HCT116 (cell line): Measurements from ENCODE around the gene ATP6V1G2. TPM values are rescaled to one million over a fixed set of nuclear protein-coding genes. Genes with fewer than 3 reads are reported as not detected.

Experiments used
- ATAC-seq: fragments of 200-7000 bp; cut with Tn5 transposase; 2 replicates; pipeline ENCODE4 v1.9.1; 2020; ENCODE audit warnings: mild to moderate bottlenecking, moderate library complexity
- BruUV-seq: library from RNA; stranded (reverse); fragments of 400-500 nt; replicated peaks from 2 replicates; lab custom pipeline; 2021; lab: Mats Ljungman, UMichigan
- CTCF ChIA-PET: fragments of 300-600 bp; sonication (Branson Sonifier 250); formaldehyde crosslinking; loops from one replicate; lab custom pipeline; 2021; ENCODE audit warnings: antibody characterized with exemption; lab: Charles Lee
- POLR2A ChIA-PET: fragments of 300-600, 350-600 bp; sonication (Branson Sonifier 250); formaldehyde crosslinking; loops from one replicate; lab custom pipeline; 2021; ENCODE audit warnings: antibody characterized with exemption; lab: Charles Lee
- RAD21 ChIA-PET, 2 experiments: fragments of 300-600 bp; sonication (Branson Sonifier 250); formaldehyde crosslinking; loops; one replicate each; lab custom pipeline; 2023; ENCODE audit warnings: low total read pairs in 2 of 2; ENCODE audit not compliant: uncharacterized antibody in 2 of 2, unreplicated experiment in 2 of 2, low non-redundant PET in 1 of 2; lab: Charles Lee
- DNase-seq: peaks from one replicate; pipeline ENCODE4 v3.0.0-alpha.2; 2010; ENCODE audit warnings: low read depth, low spot score
- H2AFZ ChIP-seq: fragments of 200-600 bp; shearing (Covaris generic), sonication (generic); 2 replicates; pipeline ENCODE4 v1.6.1; 2017; ENCODE audit warnings: low read depth, mixed run types, mixed read lengths, antibody characterized with exemption, low read length; ENCODE audit not compliant: poor library complexity, severe bottlenecking
- H3K27ac ChIP-seq: 2 replicates; pipeline ENCODE4 v1.5.1; 2012; ENCODE audit warnings: low read depth, low read length
- H3K27me3 ChIP-seq: fragments of 200-600 bp; sonication (generic); 2 replicates; pipeline ENCODE4 v1.6.1; 2016; ENCODE audit warnings: mixed run types, low read length, mixed read lengths; ENCODE audit not compliant: insufficient read depth
- H3K36me3 ChIP-seq, 2 experiments: fragments of 200-500 bp in 1 of 2; fragments of 200-600 bp in 1 of 2; sonication (Bioruptor generic) in 1 of 2; sonication (generic) in 1 of 2; 2 replicates each; pipeline versions ENCODE4 v1.5.1 to v1.6.1; 2014 to 2016; ENCODE audit warnings: low read length in 2 of 2, inconsistent platforms in 1 of 2, mixed read lengths in 1 of 2, mixed run types in 1 of 2; ENCODE audit not compliant: insufficient read depth in 2 of 2, control insufficient read depth in 1 of 2
- H3K4me1 ChIP-seq, 2 experiments: fragments of 200-600 bp in 1 of 2; sonication (generic) in 1 of 2; 2 replicates each; pipeline versions ENCODE4 v1.5.1 to v1.6.1; 2012 to 2017; ENCODE audit warnings: low read length in 2 of 2, inconsistent platforms in 1 of 2, mild to moderate bottlenecking in 1 of 2, mixed read lengths in 1 of 2, mixed run types in 1 of 2, moderate library complexity in 1 of 2; ENCODE audit not compliant: insufficient read depth in 2 of 2, control insufficient read depth in 1 of 2
- H3K4me2 ChIP-seq: fragments of 200-600 bp; sonication (generic); 2 replicates; pipeline ENCODE4 v1.6.1; 2017; ENCODE audit warnings: mixed run types, low read length, mixed read lengths
- H3K4me3 ChIP-seq, 2 experiments: fragments of 200-600 bp in 1 of 2; sonication (generic) in 1 of 2; replicated peaks in 1 of 2; 2 replicates each; pipeline ENCODE4 v1.5.1; 2011 to 2016; ENCODE audit warnings: low read length in 2 of 2, control low read depth in 1 of 2, low read depth in 1 of 2, mild to moderate bottlenecking in 1 of 2, mixed read lengths in 1 of 2, mixed run types in 1 of 2
- H3K79me2 ChIP-seq: fragments of 200-600 bp; sonication (generic); 2 replicates; pipeline ENCODE4 v1.6.1; 2017; ENCODE audit warnings: mild to moderate bottlenecking, mixed run types, low read length, moderate library complexity, mixed read lengths; ENCODE audit not compliant: insufficient read depth
- H3K9ac ChIP-seq: fragments of 200-600 bp; sonication (generic); 2 replicates; pipeline ENCODE4 v1.6.1; 2016; ENCODE audit warnings: low read length, mixed read lengths
- H3K9me2 ChIP-seq: fragments of 200-600 bp; sonication (generic), shearing (Covaris generic); 2 replicates; pipeline ENCODE4 v1.6.1; 2017; ENCODE audit warnings: mixed run types, mild to moderate bottlenecking, moderate library complexity; ENCODE audit not compliant: insufficient read depth
- H3K9me3 ChIP-seq, 2 experiments: fragments of 200-500 bp in 1 of 2; fragments of 200-600 bp in 1 of 2; sonication (Bioruptor generic) in 1 of 2; sonication (generic) in 1 of 2; 2 replicates each; pipeline ENCODE4 v1.6.1; 2014 to 2017; ENCODE audit warnings: low read length in 2 of 2, mixed read lengths in 2 of 2, inconsistent platforms in 1 of 2, low read depth in 1 of 2, mild to moderate bottlenecking in 1 of 2, mixed run types in 1 of 2, moderate library complexity in 1 of 2; ENCODE audit not compliant: control insufficient read depth in 1 of 2, insufficient read depth in 1 of 2
- H4K20me1 ChIP-seq: fragments of 200-600 bp; sonication (generic), shearing (Covaris generic); 2 replicates; pipeline ENCODE4 v1.6.1; 2017; ENCODE audit warnings: mixed run types, mild to moderate bottlenecking, moderate library complexity; ENCODE audit not compliant: insufficient read depth
- CTCF ChIP-seq, 3 experiments: fragments of 200-600 bp in 1 of 3; sonication (generic) in 1 of 3; IDR thresholded peaks in 2 of 3; conservative IDR thresholded peaks in 1 of 3; 2 replicates each; pipeline ENCODE4 v1.5.1; 2012 to 2017; ENCODE audit warnings: low read depth in 2 of 3, low read length in 2 of 3, antibody characterized with exemption in 1 of 3, borderline replicate concordance in 1 of 3, control low read depth in 1 of 3, mild to moderate bottlenecking in 1 of 3, mixed read lengths in 1 of 3, mixed run types in 1 of 3, moderate library complexity in 1 of 3; ENCODE audit not compliant: insufficient read depth in 1 of 3
- EGR1 ChIP-seq: IDR thresholded peaks from 2 replicates; pipeline ENCODE4 v1.6.1; 2012; ENCODE audit warnings: low read depth
- EZH2phosphoT487 ChIP-seq: fragments of 200-600 bp; IDR thresholded peaks from 2 replicates; pipeline ENCODE4 v1.6.1; 2018; ENCODE audit warnings: antibody characterized with exemption, borderline replicate concordance
- FOSL1 ChIP-seq: IDR thresholded peaks from 2 replicates; pipeline ENCODE4 v1.6.1; 2012; ENCODE audit warnings: low read depth
- POLR2A ChIP-seq: IDR thresholded peaks from 2 replicates; pipeline ENCODE4 v1.7.0; 2011; ENCODE audit warnings: borderline replicate concordance; ENCODE audit not compliant: insufficient read depth, insufficient read length; ENCODE audit errors: extremely low read depth
- SRF ChIP-seq: IDR thresholded peaks from 2 replicates; pipeline ENCODE4 v1.6.1; 2012; ENCODE audit warnings: low read depth
- YY1 ChIP-seq: IDR thresholded peaks from 2 replicates; pipeline ENCODE4 v1.6.1; 2011; ENCODE audit warnings: low read length, low read depth, moderate library complexity, mild to moderate bottlenecking; ENCODE audit not compliant: insufficient replicate concordance; ENCODE audit errors: extremely low read depth
- ZFX ChIP-seq: fragments of 450-650 bp; IDR thresholded peaks from 2 replicates; pipeline ENCODE4 v1.6.1; 2017
- intact Hi-C: fragments of 100-400 bp; cut with micrococcal nuclease; formaldehyde crosslinking; loops from 2 replicates; pipeline ENCODE4 v1.10.0; 2022
- total RNA-seq: library from RNA; stranded (reverse); gene quantifications from one replicate; pipeline ENCODE4 v1.2.1, GENCODE V29; 2021; ENCODE audit not compliant: unreplicated experiment
- TF ChIP-seq, protein P1 (sequence below): IDR thresholded peaks from 2 replicates; pipeline ENCODE4 v1.6.1; 2012
- TF ChIP-seq, protein P2 (sequence below): IDR thresholded peaks from 2 replicates; pipeline ENCODE4 v1.6.1; 2012

ATP6V1G2 gene
- total RNA-seq, 1 experiment from 2014 or later = 1.8 TPM

DNA sequence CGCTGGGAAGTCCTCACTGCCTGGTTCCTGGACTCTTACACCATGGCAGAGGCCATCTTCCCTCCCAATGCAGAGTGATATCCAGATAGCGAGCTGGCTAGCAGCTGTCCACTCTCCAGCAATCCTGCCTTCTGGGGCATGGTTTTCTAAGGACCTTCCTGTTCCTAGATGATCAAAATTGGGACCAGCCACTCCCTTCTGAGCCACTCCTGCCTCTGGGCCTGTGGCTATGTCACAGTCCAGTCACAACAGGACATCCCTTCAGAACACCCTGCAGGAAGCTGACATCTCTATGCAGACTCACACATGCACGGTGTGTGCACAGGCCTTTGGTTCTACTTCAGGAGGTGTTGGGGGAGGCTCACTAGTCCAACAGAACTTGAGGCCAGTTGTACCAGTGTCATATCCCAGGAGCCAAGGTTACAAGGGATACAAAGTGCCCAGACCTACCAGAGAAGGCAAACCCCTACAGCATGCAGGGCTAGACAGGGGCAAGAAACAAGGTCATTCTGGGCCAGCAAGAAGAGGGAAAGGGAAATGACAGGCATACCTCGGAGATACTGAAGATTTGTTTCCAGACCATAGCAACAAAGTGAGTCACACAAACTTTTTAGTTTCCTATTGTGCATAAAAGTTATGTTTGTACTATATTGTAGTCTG is 20.3 kb downstream of the ATP6V1G2 start:
- intact Hi-C loops = no loop called here
- H3K27ac ChIP-seq = no peak overlapping the region
- TF ChIP-seq EZH2phosphoT487 (no peak), CTCF (IDR thresholded peaks at IDR 0.05 in 2 of 3, conservative IDR thresholded peaks at IDR 0.05 in 1 of 3; ENCODE audit: borderline replicate concordance in 1 of 3, insufficient read depth in 1 of 3, low read depth in 2 of 3, low read length in 2 of 3) (no peak), SRF (no peak), YY1 (no peak), EGR1 (no peak), POLR2A (no peak), ZFX (no peak), FOSL1 (no peak)
- TF ChIP-seq, protein P1, sequence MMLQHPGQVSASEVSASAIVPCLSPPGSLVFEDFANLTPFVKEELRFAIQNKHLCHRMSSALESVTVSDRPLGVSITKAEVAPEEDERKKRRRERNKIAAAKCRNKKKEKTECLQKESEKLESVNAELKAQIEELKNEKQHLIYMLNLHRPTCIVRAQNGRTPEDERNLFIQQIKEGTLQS = no peak
- TF ChIP-seq, protein P2, sequence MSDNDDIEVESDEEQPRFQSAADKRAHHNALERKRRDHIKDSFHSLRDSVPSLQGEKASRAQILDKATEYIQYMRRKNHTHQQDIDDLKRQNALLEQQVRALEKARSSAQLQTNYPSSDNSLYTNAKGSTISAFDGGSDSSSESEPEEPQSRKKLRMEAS = no peak
- TF ChIP-seq, all 23 proteins: peak for 0
- ATAC-seq (no peak), DNase-seq (no peak)
- Histone ChIP-seq H3K9me3 (no peaks in the 10 kb centered on the region), H3K27me3 (no peaks in the 10 kb centered on the region), H3K4me1 (no peaks in the 10 kb centered on the region; a peak in 1 of 4 replicates), H3K36me3 (peaks cover 7 to 9% of the 10 kb centered on the region in 2 experiments; a peak in 2 of 4 replicates), H3K9me2 (no peaks in the 10 kb centered on the region), H3K79me2 (no peaks in the 10 kb centered on the region), H2AFZ (no peak overlapping the region), H4K20me1 (0 out of 2 replicates have a peak, but pooled peaks cover 9% of the 10 kb centered on the region), H3K9ac (no peak overlapping the region), H3K4me2 (no peak overlapping the region), H3K4me3 (no peak overlapping the region)
- ChIA-PET CTCF (no interaction called here), RAD21 (no interaction called here), POLR2A (interaction anchor here (1.9 kb wide), 1 partner anchor 15 kb away, joined by 4 read pairs; the partner anchor contains the start of gene DDX39B)
- BruUV-seq = no TSS peak
